ENCODE results near the gene ZNF28. TPM values are rescaled to one million over a fixed set of nuclear protein-coding genes. Genes with fewer than 3 reads are reported as not detected.
"Not testable (repeated sequence)": the region's sequence is repeated elsewhere in the genome, so short reads cannot be mapped to it uniquely, and the experiment has no call there.

ZNF28 gene
- total RNA-seq, 1 donor = 18.6 TPM

- TF ChIP-seq, protein P1, sequence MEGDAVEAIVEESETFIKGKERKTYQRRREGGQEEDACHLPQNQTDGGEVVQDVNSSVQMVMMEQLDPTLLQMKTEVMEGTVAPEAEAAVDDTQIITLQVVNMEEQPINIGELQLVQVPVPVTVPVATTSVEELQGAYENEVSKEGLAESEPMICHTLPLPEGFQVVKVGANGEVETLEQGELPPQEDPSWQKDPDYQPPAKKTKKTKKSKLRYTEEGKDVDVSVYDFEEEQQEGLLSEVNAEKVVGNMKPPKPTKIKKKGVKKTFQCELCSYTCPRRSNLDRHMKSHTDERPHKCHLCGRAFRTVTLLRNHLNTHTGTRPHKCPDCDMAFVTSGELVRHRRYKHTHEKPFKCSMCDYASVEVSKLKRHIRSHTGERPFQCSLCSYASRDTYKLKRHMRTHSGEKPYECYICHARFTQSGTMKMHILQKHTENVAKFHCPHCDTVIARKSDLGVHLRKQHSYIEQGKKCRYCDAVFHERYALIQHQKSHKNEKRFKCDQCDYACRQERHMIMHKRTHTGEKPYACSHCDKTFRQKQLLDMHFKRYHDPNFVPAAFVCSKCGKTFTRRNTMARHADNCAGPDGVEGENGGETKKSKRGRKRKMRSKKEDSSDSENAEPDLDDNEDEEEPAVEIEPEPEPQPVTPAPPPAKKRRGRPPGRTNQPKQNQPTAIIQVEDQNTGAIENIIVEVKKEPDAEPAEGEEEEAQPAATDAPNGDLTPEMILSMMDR (IDR thresholded peaks at IDR 0.05; ENCODE audit: insufficient read depth, low read depth, low read length) = no peak
- DNase-seq (ENCODE audit: low read depth) = no peak
- no peak overlapping the region for H3K4me3 ChIP-seq (ENCODE audit: low read depth, low read length)
These were observed 11.6 kb downstream of the ZNF28 start for GRCh38 chr19:52809801-52810200.

GRCh38 chr19:52799950-52800640 lies 21.3 kb downstream of the ZNF28 start:
- DNase-seq (ENCODE audit: low read depth); H3K4me3 ChIP-seq (ENCODE audit: low read depth, low read length): not testable (repeated sequence)

DNA sequence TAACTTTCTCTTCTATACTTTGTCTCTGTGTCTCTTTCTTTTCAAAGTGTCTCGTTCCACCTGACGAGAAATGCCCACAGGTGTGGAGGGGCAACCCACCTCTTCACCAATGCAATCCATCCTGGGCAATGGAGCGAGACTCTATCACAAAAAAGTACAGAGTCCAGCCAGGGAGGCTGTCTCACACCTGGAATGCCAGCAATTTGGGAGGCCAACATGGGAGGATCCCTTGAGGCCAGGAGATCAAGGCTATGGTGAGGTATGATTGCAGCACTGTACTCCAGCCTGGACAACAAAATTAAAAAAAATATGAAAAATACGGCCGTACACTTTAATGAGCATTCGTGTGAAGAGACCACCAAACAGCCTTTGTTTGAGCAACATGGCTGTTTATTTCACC lies 32.0 kb downstream of the ZNF28 start:
- no peak for DNase-seq (ENCODE audit: low read depth)
- TF ChIP-seq, protein P1 (IDR thresholded peaks at IDR 0.05; ENCODE audit: insufficient read depth, low read depth, low read length) = no peak
- H3K4me3 ChIP-seq (ENCODE audit: low read depth, low read length) = no peak overlapping the region

DNA sequence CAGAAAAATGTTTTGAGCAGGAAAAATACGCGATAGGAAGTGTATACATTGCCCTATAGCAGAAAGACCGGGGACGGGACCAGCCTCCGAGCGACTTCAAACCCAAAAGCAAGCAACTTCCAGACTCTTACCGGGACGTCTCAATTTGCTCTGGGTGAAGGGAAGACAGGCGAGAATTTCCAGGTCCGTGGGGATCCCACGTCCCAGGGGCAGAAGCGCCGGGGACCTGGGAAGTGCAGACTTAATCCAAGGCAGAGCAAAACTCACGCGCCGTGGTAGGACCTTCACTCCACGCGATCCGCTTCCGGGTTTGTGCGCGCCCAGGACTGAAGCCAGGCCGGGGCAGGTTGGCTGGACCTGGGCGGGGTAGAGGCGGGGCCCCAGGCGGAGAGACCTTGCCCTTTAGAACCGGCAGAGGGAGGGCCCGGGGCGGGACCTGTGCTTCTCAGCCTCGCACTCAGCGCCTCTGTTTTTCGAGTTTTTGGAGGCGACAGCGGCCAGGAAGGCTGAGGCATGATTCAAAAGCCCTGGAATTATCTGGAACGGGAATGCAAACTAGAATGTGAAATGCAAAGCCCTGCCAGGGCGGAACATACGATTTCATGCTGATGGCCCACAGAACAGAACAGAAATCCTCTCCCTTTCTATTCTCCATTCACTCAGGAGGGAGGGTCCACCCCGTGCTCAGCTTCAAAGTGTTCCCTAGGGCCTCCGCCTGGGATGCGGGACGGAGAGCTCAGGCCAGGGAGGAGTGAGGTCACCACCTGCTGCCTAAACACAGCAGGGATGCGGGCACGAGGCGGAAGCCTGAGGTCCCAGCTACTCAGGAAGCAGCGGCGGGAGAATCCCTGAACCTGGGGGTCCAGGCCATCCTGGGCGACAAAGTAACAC lies 34.7 kb downstream of the ZNF28 start, which contains the start of gene ZNF600:
TSS of gene ZNF600 (minus strand) at position 328 of the 891 bp plus-strand sequence. CDS start 7,903 bp downstream, outside the sequence.
- peak within 1 kb of the TSS; percentile 83 for H3K4me3 ChIP-seq (ENCODE audit: low read depth, low read length)
- TF ChIP-seq, protein P1 (IDR thresholded peaks at IDR 0.05; ENCODE audit: insufficient read depth, low read depth, low read length) = peak; percentile 28
- DNase-seq (ENCODE audit: low read depth) = peak; percentile 78

GRCh38 chr19:52786078-52786463 lies 35.4 kb downstream of the ZNF28 start:
- peak; percentile 1 for DNase-seq (ENCODE audit: low read depth)
- TF ChIP-seq, protein P1 (IDR thresholded peaks at IDR 0.05; ENCODE audit: insufficient read depth, low read depth, low read length) = no peak
- H3K4me3 ChIP-seq (ENCODE audit: low read depth, low read length) = peak overlapping the region; percentile 83

DNA sequence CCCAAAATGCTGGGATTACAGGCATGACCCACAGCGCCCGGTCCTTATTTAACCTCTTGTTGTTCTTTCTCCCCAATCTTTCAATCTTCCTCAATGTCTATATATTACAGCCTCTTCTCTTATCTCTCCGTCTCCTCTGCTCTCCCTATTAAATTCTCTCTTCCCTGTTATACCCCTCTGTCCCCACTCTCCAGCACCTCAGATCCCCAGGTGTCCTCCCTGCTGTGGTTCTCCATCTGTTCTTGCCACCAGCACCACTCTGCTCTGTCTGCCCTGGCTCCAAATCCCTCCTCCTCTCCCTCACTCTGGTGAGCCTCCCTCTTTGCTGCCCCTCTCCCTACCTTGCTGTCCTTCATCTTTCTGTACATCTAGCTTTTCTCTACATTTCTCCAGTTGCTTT lies 35.9 kb downstream of the ZNF28 start:
- no peak overlapping the region for H3K4me3 ChIP-seq (ENCODE audit: low read depth, low read length)
- no peak for DNase-seq (ENCODE audit: low read depth)
- TF ChIP-seq, protein P1 (IDR thresholded peaks at IDR 0.05; ENCODE audit: insufficient read depth, low read depth, low read length) = no peak

- H3K4me3 ChIP-seq (ENCODE audit: low read depth, low read length) = not testable (repeated sequence)
- DNase-seq (ENCODE audit: low read depth) = peak; percentile 5
These were observed 38.6 kb downstream of the ZNF28 start for GRCh38 chr19:52782864-52783263.

Measured in fibroblast of villous mesenchyme (primary cell).